ENCODE measurements around the gene FAM50A.

- TF ChIP-seq POLR2A (IDR thresholded peaks at IDR 0.05; ENCODE audit: low read length) (no peak), GATA1 (IDR thresholded peaks at IDR 0.05; ENCODE audit: low read depth, low read length) (no peak)
Measured at GRCh38 chrX:154470434-154470833, 26.5 kb downstream of the FAM50A start.
